Endothelial cell of umbilical vein (primary cell): Measurements from ENCODE around the gene BRCA2. TPM values are rescaled to one million over a fixed set of nuclear protein-coding genes. Genes with fewer than 3 reads are reported as not detected.

Source experiments
- BruUV-seq: library from RNA; stranded (reverse); fragments of 400-500 nt; replicated peaks from 2 replicates; lab custom pipeline; 2021; lab: Mats Ljungman, UMichigan
- CTCF ChIA-PET: fragments of 300-600, 350-600 bp; sonication (Branson Sonifier 250); formaldehyde crosslinking; loops from one replicate; lab custom pipeline; 2021; ENCODE audit warnings: antibody characterized with exemption, inconsistent platforms; lab: Charles Lee
- POLR2A ChIA-PET: fragments of 300-600, 350-600 bp; sonication (Branson Sonifier 250); formaldehyde crosslinking; loops from one replicate; lab custom pipeline; 2021; ENCODE audit warnings: antibody characterized with exemption, inconsistent platforms; lab: Charles Lee
- DNase-seq: peaks from one replicate; pipeline ENCODE4 v3.0.0-alpha.2; 2011; ENCODE audit warnings: low read depth, low spot score
- FAIRE-seq: peaks from 2 replicates; lab custom pipeline; 2011; peaks lifted over from hg19 to GRCh38; lab: Jason Lieb, UNC
- H2AFZ ChIP-seq: 2 replicates; pipeline ENCODE4 v1.6.0; 2012; ENCODE audit warnings: low read depth, low read length, control low read depth, inconsistent platforms
- H3K27ac ChIP-seq: 2 replicates; pipeline ENCODE4 v1.5.1; 2011; ENCODE audit warnings: low read depth, mild to moderate bottlenecking, control low read depth, low read length, moderate library complexity; ENCODE audit not compliant: insufficient read depth
- H3K27me3 ChIP-seq, 2 experiments: 2 replicates each; pipeline versions ENCODE4 v1.6.0 to v1.6.1; 2011; ENCODE audit warnings: low read length in 2 of 2, mixed read lengths in 1 of 2; ENCODE audit not compliant: control insufficient read depth in 2 of 2, insufficient read depth in 2 of 2
- H3K36me3 ChIP-seq, 2 experiments: 2 replicates in 1 of 2; 3 replicates in 1 of 2; pipeline ENCODE4 v1.5.1; 2011; ENCODE audit warnings: low read length in 2 of 2, mild to moderate bottlenecking in 1 of 2, moderate library complexity in 1 of 2; ENCODE audit not compliant: control insufficient read depth in 2 of 2, insufficient read depth in 2 of 2; ENCODE audit errors: extremely low read depth in 1 of 2
- H3K4me1 ChIP-seq: 3 replicates; pipeline ENCODE4 v1.5.1; 2011; ENCODE audit warnings: mild to moderate bottlenecking, low read length; ENCODE audit not compliant: control insufficient read depth, insufficient read depth; ENCODE audit errors: extremely low read depth
- H3K4me2 ChIP-seq: 2 replicates; pipeline ENCODE4 v1.6.1; 2011; ENCODE audit warnings: low read length, control low read depth, mixed read lengths; ENCODE audit not compliant: insufficient read depth
- H3K4me3 ChIP-seq, 3 experiments: fragments of 200-600 bp in 1 of 3; sonication (generic), shearing (Covaris generic) in 1 of 3; replicated peaks in 1 of 3; 2 replicates each; pipeline ENCODE4 v1.5.1; 2011 to 2016; ENCODE audit warnings: control low read depth in 3 of 3, low read length in 3 of 3, mild to moderate bottlenecking in 2 of 3, inconsistent platforms in 1 of 3, low read depth in 1 of 3, moderate library complexity in 1 of 3; ENCODE audit not compliant: insufficient read depth in 1 of 3
- H3K79me2 ChIP-seq: 2 replicates; pipeline ENCODE4 v1.6.0; 2012; ENCODE audit warnings: low read length, inconsistent platforms; ENCODE audit not compliant: control insufficient read depth, insufficient read depth
- H3K9ac ChIP-seq: replicated peaks from 2 replicates; pipeline ENCODE3; 2011; ENCODE audit warnings: low read length, control low read depth; ENCODE audit not compliant: insufficient read depth; ENCODE audit errors: extremely low read depth
- H3K9me1 ChIP-seq: replicated peaks from 3 replicates; pipeline ENCODE4 v1.6.0; 2011; ENCODE audit warnings: mild to moderate bottlenecking, low read length; ENCODE audit not compliant: control insufficient read depth, insufficient read depth; ENCODE audit errors: extremely low read depth
- H3K9me3 ChIP-seq: replicated peaks from 2 replicates; pipeline ENCODE4 v1.5.1; 2012; ENCODE audit warnings: low read length, inconsistent platforms; ENCODE audit not compliant: control insufficient read depth, insufficient read depth
- H4K20me1 ChIP-seq: replicated peaks from 2 replicates; pipeline ENCODE3; 2011; ENCODE audit warnings: mild to moderate bottlenecking, low read length; ENCODE audit not compliant: control insufficient read depth, insufficient read depth; ENCODE audit errors: extremely low read depth
- CTCF ChIP-seq, 2 donors: IDR thresholded peaks; 1 replicate in 1 of 2; 2 replicates in 1 of 2; pipeline ENCODE4 v1.5.1; 2011; ENCODE audit warnings: low read length in 2 of 2, mild to moderate bottlenecking in 2 of 2, moderate library complexity in 2 of 2, control low read depth in 1 of 2, inconsistent platforms in 1 of 2, low read depth in 1 of 2; ENCODE audit not compliant: insufficient read depth in 1 of 2; ENCODE audit errors: extremely low read depth in 1 of 2
- EZH2 ChIP-seq: IDR thresholded peaks from 2 replicates; pipeline ENCODE4 v1.6.1; 2012; ENCODE audit warnings: borderline replicate concordance, low read depth, mild to moderate bottlenecking, moderate library complexity, low read length, inconsistent platforms; ENCODE audit not compliant: severe bottlenecking
- FOS ChIP-seq: IDR thresholded peaks from 2 replicates; pipeline ENCODE4 v1.6.1; 2011; ENCODE audit warnings: mild to moderate bottlenecking, low read length, moderate library complexity, borderline replicate concordance; ENCODE audit not compliant: insufficient read depth
- GATA2 ChIP-seq: IDR thresholded peaks from 2 replicates; pipeline ENCODE4 v1.7.0; 2011; ENCODE audit warnings: low read depth, mild to moderate bottlenecking, moderate library complexity, mixed read lengths, low read length; ENCODE audit not compliant: insufficient read length, insufficient read depth
- JUN ChIP-seq: IDR thresholded peaks from 2 replicates; pipeline ENCODE4 v1.6.1; 2011; ENCODE audit warnings: borderline replicate concordance, low read depth; ENCODE audit not compliant: insufficient read length, insufficient read depth
- MAX ChIP-seq: IDR thresholded peaks from 2 replicates; pipeline ENCODE4 v1.6.1; 2011; ENCODE audit not compliant: insufficient read depth, insufficient read length
- MYC ChIP-seq: IDR thresholded peaks from one replicate; pipeline ENCODE4 v1.6.1; 2011; ENCODE audit warnings: mild to moderate bottlenecking, low read depth, low read length
- POLR2A ChIP-seq: IDR thresholded peaks from 2 replicates; pipeline ENCODE4 v1.6.1; 2012; ENCODE audit warnings: low read depth, mild to moderate bottlenecking, control low read depth, low read length
- POLR2AphosphoS5 ChIP-seq: IDR thresholded peaks from 2 replicates; pipeline ENCODE4 v1.6.1; 2012; ENCODE audit warnings: low read depth, mild to moderate bottlenecking, control low read depth, low read length, moderate library complexity; ENCODE audit not compliant: insufficient read depth
- dilution Hi-C: fragments of 300-500 bp; cut with MboI; formaldehyde crosslinking; loops from one replicate; pipeline ENCODE4 v1.15.0; 2019; ENCODE audit warnings: low sequenced_read_pairs; ENCODE audit not compliant: extremely low pct_ligation_motif_present
- intact Hi-C: fragments of 100-400 bp; cut with micrococcal nuclease; formaldehyde crosslinking; loops from one replicate; pipeline ENCODE4 v1.10.0; 2022
- polyA plus RNA-seq, 4 experiments: library from polyadenylated mRNA; depleted of rRNA in 3 of 4; stranded (reverse) in 3 of 4; unstranded in 1 of 4; fragments of >200 nt; gene quantifications; 2 replicates each; pipeline versions ENCODE4 v1.2.1 to v1.2.3, GENCODE V29; 2011 to 2012; ENCODE audit warnings: missing spikeins in 1 of 4
- total RNA-seq: library from RNA; stranded (reverse); gene quantifications from 2 replicates; pipeline ENCODE4 v1.2.3, GENCODE V29; 2021

The BRCA2 gene
- total and polyA plus RNA-seq, 2 donors (not counting 3 experiments of a cell fraction or from before 2014, with no cell fraction given) = 2.9 to 17.5 TPM

GRCh38 chr13:32384702-32385101 lies 69.4 kb downstream of the BRCA2 start:
- H4K20me1 ChIP-seq = no peaks in the 10 kb centered on the region
- no peaks in the 10 kb centered on the region for H3K9me1 ChIP-seq
- peaks cover 2% of the 10 kb centered on the region for H3K4me1 ChIP-seq
- TF ChIP-seq EZH2 (no peak), JUN (no peak), FOS (no peak), MYC (no peak), GATA2 (no peak), POLR2AphosphoS5 (no peak), POLR2A (no peak), MAX (no peak), CTCF (IDR thresholded peaks at IDR 0.05; ENCODE audit: extremely low read depth in 1 of 2, insufficient read depth in 1 of 2, low read depth in 1 of 2, low read length in 2 of 2) (no peak)
- H3K27ac ChIP-seq = no peak overlapping the region
- dilution Hi-C loops = no loop called here
- no TSS peak for BruUV-seq
- H3K79me2 ChIP-seq = no peaks in the 10 kb centered on the region
- H3K36me3 ChIP-seq = peaks cover 0 to 5% of the 10 kb centered on the region in 2 experiments
- ChIA-PET CTCF (no interaction called here), POLR2A (no interaction called here)
- no peak overlapping the region for H3K4me2 ChIP-seq
- H3K4me3 ChIP-seq = no peak overlapping the region
- no peak for DNase-seq
- no peaks in the 10 kb centered on the region for H3K9me3 ChIP-seq
- H2AFZ ChIP-seq = no peak overlapping the region
- H3K27me3 ChIP-seq = no peaks in the 10 kb centered on the region
- no peak for FAIRE-seq
- intact Hi-C loops = no loop called here
- no peak overlapping the region for H3K9ac ChIP-seq
